Sigmoid colon (tissue), 7 donors: ENCODE measurements around the gene MAP7D2. TPM values are rescaled to one million over a fixed set of nuclear protein-coding genes. Genes with fewer than 3 reads are reported as not detected.

Experiments
- DNase-seq: peaks from one replicate; pipeline ENCODE4 v3.0.0-alpha.2; 2019
- H3K27ac ChIP-seq, 4 donors: fragments of 200-600 bp; sonication (generic); one replicate each; pipeline ENCODE4 v1.5.1; 2016 to 2019; ENCODE audit warnings: mild to moderate bottlenecking in 1 of 4
- H3K27me3 ChIP-seq, 3 donors: fragments of 200-600 bp; sonication (generic); one replicate each; pipeline ENCODE4 v1.5.1; 2019; ENCODE audit warnings: mild to moderate bottlenecking in 1 of 3
- H3K36me3 ChIP-seq, 4 donors: fragments of 200-600 bp; sonication (generic); one replicate each; pipeline ENCODE4 v1.5.1; 2016 to 2019
- H3K4me1 ChIP-seq, 4 donors: fragments of 200-600 bp; sonication (generic); one replicate each; pipeline ENCODE4 v1.5.1; 2017 to 2019
- H3K4me3 ChIP-seq, 4 donors: fragments of 200-600 bp; sonication (generic); one replicate each; pipeline ENCODE4 v1.5.1; 2017 to 2019; ENCODE audit warnings: mild to moderate bottlenecking in 2 of 4, moderate library complexity in 1 of 4
- H3K9me3 ChIP-seq, 4 donors: fragments of 200-600 bp in 3 of 4; sonication (generic) in 3 of 4; one replicate each; pipeline versions ENCODE4 v1.5.1 to v1.6.1; 2013 to 2019
- EP300 ChIP-seq, 4 donors: sonication (generic); formaldehyde crosslinking; IDR thresholded peaks; one replicate each; pipeline ENCODE4 v1.6.1; 2017; ENCODE audit warnings: antibody characterized with exemption in 4 of 4
- POLR2A ChIP-seq, 2 donors: fragments of 450-650 bp; IDR thresholded peaks; one replicate each; pipeline ENCODE4 v1.6.1; 2016; ENCODE audit warnings: antibody characterized with exemption in 2 of 2, mild to moderate bottlenecking in 2 of 2, moderate library complexity in 2 of 2
- POLR2AphosphoS5 ChIP-seq, 4 donors: sonication (generic); formaldehyde crosslinking; IDR thresholded peaks; one replicate each; pipeline ENCODE4 v1.6.1; 2017; ENCODE audit warnings: antibody characterized with exemption in 4 of 4
- WGBS, 2 donors: extraction: QIAGEN DNeasy Blood & Tissue Kit; methylation state at CpG; one replicate each; pipeline ENCODE4 v1.1.7; 2013; 5-methylcytosine and 5-hydroxymethylcytosine counted together
- intact Hi-C: fragments of 100-400 bp; cut with DNase I; formaldehyde crosslinking; loops from one replicate; pipeline ENCODE4 v1.15.1; 2023
- polyA plus RNA-seq, 3 donors: library from polyadenylated mRNA; stranded (reverse); fragments of 200-250 nt; gene quantifications; one replicate each; pipeline ENCODE4 v1.2.3, GENCODE V29; 2013
- total RNA-seq, 4 donors: library from RNA; depleted of rRNA; stranded (reverse); fragments of >200 nt; gene quantifications; one replicate each; pipeline ENCODE4 v1.1.0, GENCODE V29; 2016
- TF ChIP-seq, protein P1 (sequence below), 4 experiments: fragments of 450-650 bp in 3 of 4; fragments of 200-600 bp in 1 of 4; IDR thresholded peaks; one replicate each; pipeline ENCODE4 v1.5.1; 2016 to 2019; ENCODE audit warnings: antibody characterized with exemption in 4 of 4, mild to moderate bottlenecking in 3 of 4, moderate library complexity in 2 of 4
- donor health status: healthy with polysubstance abuse.
- donor health status: Bipolar disorder and iron deficiency.
- donor health status: healthy.

Gene MAP7D2
- total and polyA plus RNA-seq, 7 donors = 0.66 to 2.5 (median 1.4) TPM

DNA sequence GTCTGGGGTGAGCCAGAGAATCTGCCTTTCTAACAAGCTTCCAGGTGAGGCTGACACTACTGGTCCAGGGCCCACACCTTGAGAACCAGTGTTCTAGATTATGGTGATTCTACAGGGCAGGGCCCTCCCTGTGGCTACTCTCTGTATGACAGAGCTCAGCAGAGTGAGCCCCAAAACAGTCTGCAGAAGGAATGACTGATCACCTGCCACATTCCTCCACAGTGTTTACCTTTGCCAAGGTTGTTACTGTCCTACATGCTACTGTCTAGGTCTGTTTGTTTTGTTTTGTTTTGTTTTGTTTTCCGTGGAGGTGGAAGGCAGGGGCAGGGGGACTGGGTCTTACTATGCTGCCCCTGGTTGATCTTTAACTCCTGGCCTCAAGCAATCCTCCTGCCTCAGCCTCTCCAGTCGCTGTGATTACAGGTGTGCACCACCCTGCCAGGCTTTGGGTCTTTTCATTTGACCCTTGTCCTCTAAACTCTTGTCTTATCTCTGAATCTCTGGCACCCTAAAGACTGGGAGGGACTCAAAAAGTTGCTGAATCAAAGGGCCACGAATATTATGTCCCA, 45.1 kb downstream of the MAP7D2 start:
- no peaks in the 10 kb centered on the region for H3K27me3 ChIP-seq
- peaks cover 0 to 13% (median 6%) of the 10 kb centered on the region in 4 donors for H3K4me1 ChIP-seq
- no peak overlapping the region for H3K27ac ChIP-seq
- WGBS, 2 donors = 18 to 65% methylated on average over 3 of the region's 3 CpGs
- H3K9me3 ChIP-seq = no peaks in the 10 kb centered on the region
- no peak overlapping the region for H3K4me3 ChIP-seq
- TF ChIP-seq, protein P1, sequence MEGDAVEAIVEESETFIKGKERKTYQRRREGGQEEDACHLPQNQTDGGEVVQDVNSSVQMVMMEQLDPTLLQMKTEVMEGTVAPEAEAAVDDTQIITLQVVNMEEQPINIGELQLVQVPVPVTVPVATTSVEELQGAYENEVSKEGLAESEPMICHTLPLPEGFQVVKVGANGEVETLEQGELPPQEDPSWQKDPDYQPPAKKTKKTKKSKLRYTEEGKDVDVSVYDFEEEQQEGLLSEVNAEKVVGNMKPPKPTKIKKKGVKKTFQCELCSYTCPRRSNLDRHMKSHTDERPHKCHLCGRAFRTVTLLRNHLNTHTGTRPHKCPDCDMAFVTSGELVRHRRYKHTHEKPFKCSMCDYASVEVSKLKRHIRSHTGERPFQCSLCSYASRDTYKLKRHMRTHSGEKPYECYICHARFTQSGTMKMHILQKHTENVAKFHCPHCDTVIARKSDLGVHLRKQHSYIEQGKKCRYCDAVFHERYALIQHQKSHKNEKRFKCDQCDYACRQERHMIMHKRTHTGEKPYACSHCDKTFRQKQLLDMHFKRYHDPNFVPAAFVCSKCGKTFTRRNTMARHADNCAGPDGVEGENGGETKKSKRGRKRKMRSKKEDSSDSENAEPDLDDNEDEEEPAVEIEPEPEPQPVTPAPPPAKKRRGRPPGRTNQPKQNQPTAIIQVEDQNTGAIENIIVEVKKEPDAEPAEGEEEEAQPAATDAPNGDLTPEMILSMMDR (IDR thresholded peaks at IDR 0.05) = no peak
- no peak for TF ChIP-seq POLR2AphosphoS5 (IDR thresholded peaks at IDR 0.05)
- TF ChIP-seq POLR2A (IDR thresholded peaks at IDR 0.05) = no peak
- TF ChIP-seq EP300 (IDR thresholded peaks at IDR 0.05) = no peak
- intact Hi-C loops = no loop called here
- H3K36me3 ChIP-seq = no peaks in the 10 kb centered on the region
- DNase-seq = no peak

DNA sequence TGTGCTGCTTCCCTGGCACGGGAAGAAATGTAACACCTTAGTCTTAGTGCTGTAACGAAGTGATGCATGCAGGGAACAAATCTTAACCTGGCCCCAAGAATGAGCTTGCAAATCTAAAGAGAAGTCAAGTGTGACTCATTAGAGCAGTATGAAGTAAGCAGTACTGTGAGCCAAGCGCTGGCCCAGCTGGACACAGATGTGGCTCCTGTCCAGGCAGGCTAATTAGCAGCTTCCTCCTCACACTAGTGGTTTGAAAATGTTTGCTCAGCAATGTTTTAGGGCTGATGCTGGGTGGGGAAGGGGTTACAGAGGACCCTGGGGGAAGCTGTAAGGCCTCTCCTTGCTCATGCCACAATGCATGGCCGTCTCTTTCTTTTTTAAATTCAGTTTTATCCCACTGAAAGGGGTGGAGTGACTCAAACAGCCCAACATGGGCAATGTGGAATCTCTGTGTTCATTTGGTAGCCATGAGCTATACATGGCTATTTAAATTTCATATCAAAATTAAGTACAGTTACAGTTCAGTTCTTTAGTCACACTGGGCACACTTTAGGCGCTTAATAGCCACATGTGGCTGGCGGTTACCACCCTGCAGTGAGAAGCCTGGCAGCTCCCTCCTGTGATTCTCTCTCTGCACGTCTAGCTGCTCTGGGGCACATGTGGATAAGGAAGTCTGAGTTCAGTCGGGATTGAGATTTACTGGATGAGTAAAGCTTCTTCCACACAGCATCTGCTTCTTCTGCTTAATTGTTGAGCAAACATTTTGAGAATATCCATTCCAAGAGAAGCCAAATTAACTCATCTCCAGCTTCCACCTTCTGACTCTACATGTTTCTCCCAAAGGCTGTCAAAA, 48.8 kb downstream of the MAP7D2 start:
- intact Hi-C loops = loop anchor here (5.0 kb wide), 1 partner anchor 161 kb away; no protein-coding TSS in a partner anchor
- TF ChIP-seq POLR2AphosphoS5 (IDR thresholded peaks at IDR 0.05) (peak in 3 of 4 donors; percentile 12 to 23 (median 14)), POLR2A (IDR thresholded peaks at IDR 0.05) (no peak), EP300 (IDR thresholded peaks at IDR 0.05) (no peak)
- TF ChIP-seq, protein P1 (IDR thresholded peaks at IDR 0.05) = no peak
- no peak overlapping the region for H3K4me3 ChIP-seq
- peak overlapping the region in 1 of 4 donors; percentile 27 for H3K27ac ChIP-seq
- H3K27me3 ChIP-seq = no peaks in the 10 kb centered on the region
- H3K4me1 ChIP-seq = peaks cover 0 to 13% (median 6%) of the 10 kb centered on the region in 4 donors
- no peaks in the 10 kb centered on the region for H3K9me3 ChIP-seq
- peak; percentile 89 for DNase-seq
- no peaks in the 10 kb centered on the region for H3K36me3 ChIP-seq
- 42 to 58% methylated on average over 8 of the region's 8 CpGs for WGBS, 2 donors

DNA sequence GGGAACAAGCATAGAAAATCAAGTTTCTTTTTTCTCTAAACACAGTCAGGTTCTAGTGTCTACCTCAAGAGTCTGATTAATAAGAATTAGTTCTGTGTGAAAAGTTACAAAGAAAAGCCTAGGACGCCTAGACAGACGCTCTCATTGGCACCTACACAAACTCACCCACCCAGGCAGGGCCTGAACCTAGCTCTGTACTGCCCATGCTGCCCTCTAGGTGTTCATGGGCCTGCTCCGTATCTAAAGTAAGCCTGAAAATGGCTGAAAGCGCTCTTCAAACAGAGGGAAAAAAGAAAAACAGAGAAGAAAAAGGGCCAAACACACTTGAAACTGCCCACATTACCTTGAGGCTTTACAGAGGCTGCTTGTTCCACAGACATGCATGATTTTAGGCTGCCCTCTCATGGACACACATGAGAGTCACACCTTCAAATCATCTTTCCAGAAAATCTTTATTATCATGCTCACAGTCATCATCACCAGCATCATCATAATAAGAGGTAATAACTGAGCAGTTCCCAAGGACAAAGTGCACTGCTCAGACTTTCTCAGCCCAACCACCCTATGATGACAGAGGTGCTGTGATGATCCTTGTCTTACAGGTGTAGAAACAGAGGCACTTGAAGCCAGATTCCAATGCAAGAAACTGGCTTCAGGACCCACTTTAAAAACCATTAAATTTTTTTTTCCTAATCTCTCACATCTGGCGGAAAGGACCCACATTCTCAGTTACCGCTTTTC, 49.6 kb downstream of the MAP7D2 start:
- Histone ChIP-seq H3K4me1 (peaks cover 0 to 13% (median 6%) of the 10 kb centered on the region in 4 donors), H3K27ac (peak overlapping the region in 1 of 4 donors; percentile 27), H3K27me3 (no peaks in the 10 kb centered on the region), H3K36me3 (no peaks in the 10 kb centered on the region), H3K9me3 (no peaks in the 10 kb centered on the region), H3K4me3 (no peak overlapping the region)
- no peak for DNase-seq
- intact Hi-C loops = loop anchor here (5.0 kb wide), 1 partner anchor 160 kb away; no protein-coding TSS in a partner anchor
- WGBS, 2 donors = 43 to 59% methylated on average over 6 of the region's 6 CpGs
- TF ChIP-seq POLR2A (IDR thresholded peaks at IDR 0.05) = no peak
- TF ChIP-seq, protein P1 (IDR thresholded peaks at IDR 0.05) = peak in 3 of 4 experiments; percentile 5 to 15 (median 10)
- TF ChIP-seq EP300 (IDR thresholded peaks at IDR 0.05) = no peak
- no peak for TF ChIP-seq POLR2AphosphoS5 (IDR thresholded peaks at IDR 0.05)

DNA sequence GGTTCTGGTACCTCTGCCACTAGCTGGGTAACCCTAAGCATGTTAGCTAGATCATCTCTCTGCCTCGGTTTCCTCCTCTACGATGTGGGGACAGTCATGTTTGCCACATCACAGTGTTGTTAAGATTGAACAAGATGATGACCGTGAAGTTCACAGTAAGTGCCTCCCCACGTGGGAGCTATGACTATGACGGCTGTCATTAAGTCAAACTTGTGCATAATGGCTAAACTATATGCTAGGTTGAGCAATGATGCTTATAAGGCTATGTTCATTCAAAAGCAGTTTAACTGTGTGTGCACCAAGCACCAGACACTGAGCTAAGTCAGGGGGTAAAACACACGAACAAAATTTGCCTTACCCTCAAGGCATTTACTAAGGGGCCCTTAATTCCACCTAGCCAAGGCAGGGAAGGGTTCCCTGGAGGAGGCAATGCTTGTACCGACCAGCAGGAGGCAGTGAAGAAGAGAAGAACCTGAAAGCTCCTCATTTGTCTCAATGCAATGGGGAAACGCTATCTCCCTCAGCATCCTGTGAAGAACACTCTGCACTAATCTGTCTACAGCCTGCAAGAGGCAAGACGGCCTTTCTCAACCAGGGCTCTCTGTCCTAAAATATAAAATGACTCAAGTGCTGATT, 52.9 kb downstream of the MAP7D2 start:
- H3K27ac ChIP-seq = no peak overlapping the region
- no peak overlapping the region for H3K4me3 ChIP-seq
- 78 to 82% methylated on average over 9 of the region's 9 CpGs for WGBS, 2 donors
- H3K9me3 ChIP-seq = no peaks in the 10 kb centered on the region
- H3K4me1 ChIP-seq = peaks cover 0 to 13% (median 6%) of the 10 kb centered on the region in 4 donors
- intact Hi-C loops = no loop called here
- H3K36me3 ChIP-seq = no peaks in the 10 kb centered on the region
- H3K27me3 ChIP-seq = no peaks in the 10 kb centered on the region
- no peak for TF ChIP-seq POLR2A (IDR thresholded peaks at IDR 0.05)
- TF ChIP-seq, protein P1 (IDR thresholded peaks at IDR 0.05) = no peak
- no peak for TF ChIP-seq EP300 (IDR thresholded peaks at IDR 0.05)
- no peak for TF ChIP-seq POLR2AphosphoS5 (IDR thresholded peaks at IDR 0.05)
- DNase-seq = no peak
